IMR-90 (cell line): ENCODE results near the gene SLC44A1. TPM values are rescaled to one million over a fixed set of nuclear protein-coding genes. Genes with fewer than 3 reads are reported as not detected.

ENCODE experiments used
- ATAC-seq: fragments of 200-7000 bp; cut with Tn5 transposase; 2 replicates; pipeline ENCODE4 v1.9.1; 2020; ENCODE audit warnings: low read depth, mild to moderate bottlenecking, moderate library complexity
- Bru-seq: library from RNA; stranded (reverse); fragments of 400-500 nt; gene quantifications from one replicate; lab custom pipeline; 2021; lab: Mats Ljungman, UMichigan
- BruChase-seq, 2 experiments: library from RNA; stranded (reverse); fragments of 400-500 nt; gene quantifications; one replicate each; lab custom pipeline; 2021; lab: Mats Ljungman, UMichigan
- BruUV-seq: library from RNA; stranded (reverse); fragments of 400-500 nt; replicated peaks from 2 replicates; lab custom pipeline; 2021; lab: Mats Ljungman, UMichigan
- CTCF ChIA-PET: fragments of 300-600 bp; formaldehyde crosslinking; extraction: SDS; loops from one replicate; lab custom pipeline; 2021; ENCODE audit warnings: antibody characterized with exemption; lab: Yijun Ruan, JAX
- POLR2A ChIA-PET: fragments of 300-600 bp; sonication (Branson Sonifier 250); formaldehyde crosslinking; loops from one replicate; lab custom pipeline; 2022; ENCODE audit warnings: antibody characterized with exemption; ENCODE audit not compliant: unreplicated experiment; lab: Charles Lee
- DNase-seq: peaks from one replicate; pipeline ENCODE4 v3.0.0; 2013
- H2AFZ ChIP-seq: replicated peaks from 2 replicates; pipeline ENCODE3; 2013; ENCODE audit warnings: low read length, mild to moderate bottlenecking; ENCODE audit not compliant: poor library complexity
- H2AK5ac ChIP-seq: 2 replicates; pipeline ENCODE4 v1.6.1; 2013; ENCODE audit warnings: low read depth, low read length, inconsistent platforms
- H2AK9ac ChIP-seq: replicated peaks from 2 replicates; pipeline ENCODE3; 2013; ENCODE audit warnings: mild to moderate bottlenecking, low read depth, low read length, moderate library complexity; ENCODE audit not compliant: poor library complexity
- H2BK120ac ChIP-seq: 2 replicates; pipeline ENCODE4 v1.6.1; 2013; ENCODE audit warnings: low read depth, low read length, inconsistent platforms
- H2BK15ac ChIP-seq: 3 replicates; pipeline ENCODE4 v1.6.1; 2013; ENCODE audit warnings: low read depth, low read length, inconsistent platforms
- H2BK20ac ChIP-seq: 2 replicates; pipeline ENCODE4 v1.6.1; 2013; ENCODE audit warnings: low read depth, mild to moderate bottlenecking, inconsistent platforms, low read length, moderate library complexity
- H2BK5ac ChIP-seq: 2 replicates; pipeline ENCODE4 v1.6.1; 2013; ENCODE audit warnings: mild to moderate bottlenecking, low read depth, low read length, inconsistent platforms; ENCODE audit not compliant: poor library complexity, severe bottlenecking
- H3K14ac ChIP-seq: replicated peaks from 2 replicates; pipeline ENCODE4 v1.6.1; 2013; ENCODE audit warnings: low read depth, low read length, inconsistent platforms
- H3K18ac ChIP-seq: 2 replicates; pipeline ENCODE4 v1.6.1; 2013; ENCODE audit warnings: low read depth, low read length, control low read depth
- H3K23ac ChIP-seq: 2 replicates; pipeline ENCODE4 v1.6.1; 2013; ENCODE audit warnings: low read depth, low read length, inconsistent platforms
- H3K27ac ChIP-seq: 2 replicates; pipeline ENCODE4 v1.5.1; 2013; ENCODE audit warnings: mild to moderate bottlenecking, control low read depth, low read length; ENCODE audit not compliant: insufficient read depth
- H3K27me3 ChIP-seq: 2 replicates; pipeline ENCODE4 v1.6.1; 2013; ENCODE audit warnings: low read length; ENCODE audit not compliant: control insufficient read depth, insufficient read depth
- H3K36me3 ChIP-seq: 2 replicates; pipeline ENCODE4 v1.6.1; 2013; ENCODE audit warnings: low read length, mixed read lengths; ENCODE audit not compliant: control insufficient read depth, insufficient read depth
- H3K4ac ChIP-seq: 2 replicates; pipeline ENCODE4 v1.6.1; 2013; ENCODE audit warnings: low read depth, low read length, inconsistent platforms
- H3K4me1 ChIP-seq: 2 replicates; pipeline ENCODE4 v1.6.1; 2013; ENCODE audit warnings: low read length, mixed read lengths; ENCODE audit not compliant: control insufficient read depth, insufficient read depth
- H3K4me2 ChIP-seq: 2 replicates; pipeline ENCODE4 v1.6.1; 2013; ENCODE audit warnings: low read depth, mild to moderate bottlenecking, control low read depth, low read length, moderate library complexity
- H3K4me3 ChIP-seq: 2 replicates; pipeline ENCODE4 v1.5.1; 2013; ENCODE audit warnings: low read depth, mild to moderate bottlenecking, control low read depth, low read length, moderate library complexity; ENCODE audit not compliant: insufficient read depth
- H3K56ac ChIP-seq: 2 replicates; pipeline ENCODE4 v1.6.1; 2013; ENCODE audit warnings: low read length, inconsistent platforms; ENCODE audit not compliant: insufficient read depth; ENCODE audit errors: extremely low read depth
- H3K79me1 ChIP-seq, 2 experiments: 2 replicates each; pipeline ENCODE4 v1.6.1; 2013; ENCODE audit warnings: low read length in 2 of 2, inconsistent platforms in 1 of 2, low read depth in 1 of 2
- H3K9ac ChIP-seq: 2 replicates; pipeline ENCODE4 v1.6.1; 2013; ENCODE audit warnings: low read depth, low read length, control low read depth
- H3K9me1 ChIP-seq: 2 replicates; pipeline ENCODE4 v1.6.1; 2013; ENCODE audit warnings: low read length, inconsistent platforms; ENCODE audit not compliant: insufficient read depth
- H3K9me3 ChIP-seq: 2 replicates; pipeline ENCODE4 v1.6.1; 2013; ENCODE audit warnings: low read length; ENCODE audit not compliant: control insufficient read depth, insufficient read depth
- H4K20me1 ChIP-seq: 2 replicates; pipeline ENCODE4 v1.6.1; 2013; ENCODE audit warnings: low read length, inconsistent platforms; ENCODE audit not compliant: insufficient read depth
- H4K5ac ChIP-seq: 2 replicates; pipeline ENCODE4 v1.6.1; 2013; ENCODE audit warnings: mild to moderate bottlenecking, low read depth, low read length, control low read depth
- H4K8ac ChIP-seq, 2 experiments: 2 replicates each; pipeline ENCODE4 v1.6.1; 2013; ENCODE audit warnings: low read depth in 2 of 2, low read length in 2 of 2, control low read depth in 1 of 2, inconsistent platforms in 1 of 2
- H4K91ac ChIP-seq: 2 replicates; pipeline ENCODE4 v1.6.1; 2013; ENCODE audit warnings: low read depth, low read length, inconsistent platforms; ENCODE audit not compliant: insufficient read depth
- BHLHE40 ChIP-seq: fragments of 150-350 bp; IDR thresholded peaks from 2 replicates; pipeline ENCODE4 v1.6.1; 2016; ENCODE audit warnings: mild to moderate bottlenecking, low read depth, low read length
- CEBPB ChIP-seq: IDR thresholded peaks from 2 replicates; pipeline ENCODE4 v1.6.1; 2012; ENCODE audit warnings: low read depth, low read length, improper control_type of control experiment
- ELK1 ChIP-seq: fragments of 150-350 bp; IDR thresholded peaks from 2 replicates; pipeline ENCODE4 v1.6.1; 2016; ENCODE audit warnings: low read depth, mild to moderate bottlenecking, low read length, moderate library complexity, borderline replicate concordance
- MAFK ChIP-seq: IDR thresholded peaks from 2 replicates; pipeline ENCODE4 v1.6.1; 2012; ENCODE audit warnings: low read depth, low read length, improper control_type of control experiment
- MAZ ChIP-seq: IDR thresholded peaks from 2 replicates; pipeline ENCODE4 v1.6.1; 2012; ENCODE audit warnings: low read depth, mild to moderate bottlenecking, low read length, improper control_type of control experiment, moderate library complexity, borderline replicate concordance
- MXI1 ChIP-seq: IDR thresholded peaks from 2 replicates; pipeline ENCODE4 v1.6.1; 2012; ENCODE audit warnings: low read depth, mild to moderate bottlenecking, low read length, moderate library complexity, borderline replicate concordance
- POLR2A ChIP-seq: IDR thresholded peaks from 2 replicates; pipeline ENCODE4 v1.6.1; 2012; ENCODE audit warnings: mild to moderate bottlenecking, low read depth, low read length
- RAD21 ChIP-seq: IDR thresholded peaks from 2 replicates; pipeline ENCODE4 v1.6.1; 2012; ENCODE audit warnings: low read length, improper control_type of control experiment
- RFX5 ChIP-seq: IDR thresholded peaks from 2 replicates; pipeline ENCODE4 v1.8.0; 2012; ENCODE audit warnings: low read depth, mild to moderate bottlenecking, low read length, moderate library complexity
- WGBS, 2 experiments: methylation state at CpG; one replicate each; pipeline versions ENCODE4 v1.1.5 to v1.1.7; 2013; ENCODE audit warnings: missing lambda C conversion rate in 2 of 2; ENCODE audit not compliant: insufficient read length in 1 of 2; ENCODE audit errors: extremely low coverage in 2 of 2; 5-methylcytosine and 5-hydroxymethylcytosine counted together
- dilution Hi-C: fragments of 300-500 bp; cut with HindIII; formaldehyde crosslinking; loops from one replicate; pipeline ENCODE4 v1.14.3; 2018; ENCODE audit warnings: low sequenced_read_pairs; ENCODE audit not compliant: unreplicated experiment
- in situ Hi-C: fragments of 300-500 bp; cut with MboI; formaldehyde crosslinking; loops from 3 replicates; pipeline ENCODE4 v1.14.3; 2019; ENCODE audit warnings: low sequenced_read_pairs, inconsistent platforms, mixed read lengths
- intact Hi-C: fragments of 100-400 bp; cut with micrococcal nuclease; formaldehyde crosslinking; loops from 2 replicates; pipeline ENCODE4 v1.10.0; 2022
- long read RNA-seq: library from polyadenylated mRNA; unstranded; transcript quantifications from one replicate; pipeline ENCODE4 v2.0.0, GENCODE V29; 2021; ENCODE audit not compliant: unreplicated experiment
- polyA plus RNA-seq, 3 experiments: library from polyadenylated mRNA; depleted of rRNA; stranded (reverse); fragments of >200 nt; gene quantifications; 2 replicates each; pipeline ENCODE4 v1.2.3, GENCODE V29; 2012; ENCODE audit warnings: low replicate concordance in 1 of 3
- total RNA-seq: library from RNA; depleted of rRNA; stranded (reverse); fragments of >200 nt; gene quantifications from 2 replicates; pipeline ENCODE4 v1.2.3, GENCODE V29; 2012; rRNA removed
- TF ChIP-seq, protein P1 (sequence below): conservative IDR thresholded peaks from 2 replicates; pipeline ENCODE4 v1.5.1; 2012; ENCODE audit warnings: mild to moderate bottlenecking, low read depth, low read length, improper control_type of control experiment

Gene SLC44A1
- total RNA-seq (19.4 and 21.7 TPM in 2 replicates), polyA plus RNA-seq (2012; rRNA removed) (3.9 and 5.2 TPM in 2 replicates), Bru-seq, nascent RNA (percentile 58 among the genes with signal in this experiment), BruChase-seq, experiment 1, labeled RNA remaining after a 6-hour chase (percentile 55 among the genes with signal in this experiment), BruChase-seq, experiment 2, labeled RNA remaining after a 2-hour chase (percentile 55 among the genes with signal in this experiment)
- 1.4 and 2.1 TPM in 2 replicates for polyA plus RNA-seq (2012; cell fraction: cytosol; rRNA removed)
- 0.44 and 2.7 TPM in 2 replicates for polyA plus RNA-seq (2012; cell fraction: nucleus; rRNA removed; ENCODE audit: low replicate concordance)
- long read RNA-seq, full-length matches to known transcripts: 48 of 56 reads
- long read RNA-seq, partial matches to known transcripts: 3 of 56 reads
- long read RNA-seq, other reads (novel, unspliced or antisense): 5 of 56 reads

GRCh38 chr9:105244003-105244733 is at the start of gene SLC44A1:
Gene SLC44A1 (plus strand): TSS chr9:105244651. CDS start chr9:105244869, 218 bp downstream.
- Histone ChIP-seq H3K79me1 (peaks cover 0 to 10% of the 10 kb centered on the region in 2 experiments; a peak in 2 of 4 replicates), H2BK5ac (peak within 1 kb of the TSS; percentile 40), H3K4ac (peak within 1 kb of the TSS; percentile 71), H2AK5ac (no peak within 1 kb of the TSS), H4K8ac (peak within 1 kb of the TSS; percentile 72 to 97), H3K56ac (0 out of 2 replicates have a peak within 1 kb of the TSS, but pooled peaks have one; percentile 7), H3K14ac (peak within 1 kb of the TSS; percentile 79), H2AK9ac (peak within 1 kb of the TSS; percentile 77), H2BK15ac (0 out of 3 replicates have a peak within 1 kb of the TSS, but pooled peaks have one; percentile 22), H3K23ac (peak within 1 kb of the TSS; percentile 67), H2BK20ac (peak within 1 kb of the TSS; percentile 35; the same call in 1 of the 2 replicates), H3K27me3 (no peaks in the 10 kb centered on the region), H3K9ac (peak within 1 kb of the TSS; percentile 33), H3K9me3 (no peaks in the 10 kb centered on the region), H2BK120ac (peak within 1 kb of the TSS; percentile 79), H3K36me3 (no peaks in the 10 kb centered on the region), H2AFZ (peak within 1 kb of the TSS; percentile 97), H4K5ac (peak within 1 kb of the TSS; percentile 98), H3K27ac (peak within 1 kb of the TSS; percentile 24), H3K18ac (peak within 1 kb of the TSS; percentile 63), H4K20me1 (no peaks in the 10 kb centered on the region), H3K4me3 (peak within 1 kb of the TSS; percentile 63), H3K9me1 (no peaks in the 10 kb centered on the region), H3K4me1 (no peaks in the 10 kb centered on the region; the same call in 1 of the 2 replicates), H3K4me2 (peak within 1 kb of the TSS; percentile 95), H4K91ac (peak within 1 kb of the TSS; percentile 2)
- BruUV-seq: no TSS peak
- ATAC-seq (peak; percentile 98), DNase-seq (peak; percentile 92)
- intact Hi-C loops (loop anchor here (1.0 to 10.0 kb wide), 7 partner anchors 85 to 479 kb away; partner anchors contain the start of gene NIPSNAP3B), dilution Hi-C loops (no loop called here), in situ Hi-C loops (loop anchor here (10.0 kb wide), 1 partner anchor 171 kb away; no protein-coding TSS in a partner anchor)
- ChIA-PET POLR2A (interaction anchor here (0.6 kb wide), 2 partner anchors 9 to 17 kb away, joined by 3 read pairs; no protein-coding TSS in a partner anchor), CTCF (interaction anchor here (0.7 kb wide), 1 partner anchor 80 kb away, joined by 3 read pairs; no protein-coding TSS in a partner anchor)
- WGBS, 2 experiments: 0% methylated on average over 9 of the region's 63 CpGs; no CpG with 5 or more reads in 1 of the 2 experiments
- TF ChIP-seq MAZ (peak; percentile 75; the same call in 1 of the 2 replicates), CEBPB (no peak), BHLHE40 (no peak), MAFK (no peak), RFX5 (no peak), MXI1 (peak; percentile 42; the same call in 1 of the 2 replicates), RAD21 (peak; percentile 28; the same call in 1 of the 2 replicates), POLR2A (no peak), ELK1 (no peak)
- TF ChIP-seq, protein P1, sequence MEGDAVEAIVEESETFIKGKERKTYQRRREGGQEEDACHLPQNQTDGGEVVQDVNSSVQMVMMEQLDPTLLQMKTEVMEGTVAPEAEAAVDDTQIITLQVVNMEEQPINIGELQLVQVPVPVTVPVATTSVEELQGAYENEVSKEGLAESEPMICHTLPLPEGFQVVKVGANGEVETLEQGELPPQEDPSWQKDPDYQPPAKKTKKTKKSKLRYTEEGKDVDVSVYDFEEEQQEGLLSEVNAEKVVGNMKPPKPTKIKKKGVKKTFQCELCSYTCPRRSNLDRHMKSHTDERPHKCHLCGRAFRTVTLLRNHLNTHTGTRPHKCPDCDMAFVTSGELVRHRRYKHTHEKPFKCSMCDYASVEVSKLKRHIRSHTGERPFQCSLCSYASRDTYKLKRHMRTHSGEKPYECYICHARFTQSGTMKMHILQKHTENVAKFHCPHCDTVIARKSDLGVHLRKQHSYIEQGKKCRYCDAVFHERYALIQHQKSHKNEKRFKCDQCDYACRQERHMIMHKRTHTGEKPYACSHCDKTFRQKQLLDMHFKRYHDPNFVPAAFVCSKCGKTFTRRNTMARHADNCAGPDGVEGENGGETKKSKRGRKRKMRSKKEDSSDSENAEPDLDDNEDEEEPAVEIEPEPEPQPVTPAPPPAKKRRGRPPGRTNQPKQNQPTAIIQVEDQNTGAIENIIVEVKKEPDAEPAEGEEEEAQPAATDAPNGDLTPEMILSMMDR: no peak
